Panc1 (cell line): Measurements from ENCODE around the gene NFKBIL1. TPM values are rescaled to one million over a fixed set of nuclear protein-coding genes. Genes with fewer than 3 reads are reported as not detected.

Experiments used
- ATAC-seq: fragments of 200-7000 bp; cut with Tn5 transposase; 2 replicates; pipeline ENCODE4 v1.9.1; 2020; ENCODE audit warnings: mild to moderate bottlenecking, moderate library complexity
- BruUV-seq: library from RNA; stranded (reverse); fragments of 400-500 nt; replicated peaks from 2 replicates; lab custom pipeline; 2021; lab: Mats Ljungman, UMichigan
- CTCF ChIA-PET: fragments of 300-600 bp; sonication (Branson Sonifier 250); formaldehyde crosslinking; loops from one replicate; lab custom pipeline; 2022; ENCODE audit warnings: antibody characterized with exemption; lab: Charles Lee
- POLR2A ChIA-PET: fragments of 300-600 bp; sonication (Branson Sonifier 250); formaldehyde crosslinking; loops from one replicate; lab custom pipeline; 2022; ENCODE audit warnings: antibody characterized with exemption; lab: Charles Lee
- DNase-seq: peaks from one replicate; pipeline ENCODE4 v3.0.0-alpha.2; 2010; ENCODE audit warnings: low read depth, low spot score
- H3K27ac ChIP-seq: 2 replicates; pipeline ENCODE4 v1.5.1; 2011; ENCODE audit warnings: mild to moderate bottlenecking, low read length, inconsistent platforms
- H3K27me3 ChIP-seq: fragments of 200-500 bp; sonication (Bioruptor generic); 2 replicates; pipeline ENCODE4 v1.6.0; 2014; ENCODE audit warnings: low read length, inconsistent platforms; ENCODE audit not compliant: control insufficient read depth, insufficient read depth
- H3K36me3 ChIP-seq: fragments of 200-500 bp; sonication (Bioruptor generic); 2 replicates; pipeline ENCODE4 v1.5.1; 2014; ENCODE audit warnings: inconsistent platforms, mild to moderate bottlenecking, low read length, moderate library complexity; ENCODE audit not compliant: control insufficient read depth, insufficient read depth
- H3K4me1 ChIP-seq: 2 replicates; pipeline ENCODE4 v1.5.1; 2011; ENCODE audit warnings: inconsistent platforms, mild to moderate bottlenecking, low read length, moderate library complexity; ENCODE audit not compliant: control insufficient read depth, insufficient read depth
- H3K4me3 ChIP-seq, 2 experiments: 2 replicates each; pipeline ENCODE4 v1.5.1; 2011 to 2012; ENCODE audit warnings: low read depth in 2 of 2, low read length in 2 of 2, mild to moderate bottlenecking in 2 of 2, inconsistent platforms in 1 of 2, moderate library complexity in 1 of 2
- H3K9me3 ChIP-seq: fragments of 200-500 bp; sonication (Bioruptor generic); 2 replicates; pipeline ENCODE4 v1.5.1; 2014; ENCODE audit warnings: low read depth, mild to moderate bottlenecking, inconsistent platforms, low read length, moderate library complexity; ENCODE audit not compliant: control insufficient read depth, insufficient read depth
- POLR2AphosphoS5 ChIP-seq: IDR thresholded peaks from 2 replicates; pipeline ENCODE4 v1.6.1; 2012; ENCODE audit warnings: mild to moderate bottlenecking, low read depth, low read length, moderate library complexity
- SIN3A ChIP-seq: IDR thresholded peaks from 2 replicates; pipeline ENCODE4 v1.6.1; 2012; ENCODE audit warnings: low read depth, mild to moderate bottlenecking, low read length, moderate library complexity, borderline replicate concordance; ENCODE audit not compliant: insufficient read depth
- TCF7L2 ChIP-seq: IDR thresholded peaks from 2 replicates; pipeline ENCODE4 v1.6.1; 2011; ENCODE audit warnings: mild to moderate bottlenecking, low read depth, low read length, inconsistent platforms
- in situ Hi-C: cut with HindIII; loops from 2 replicates; pipeline ENCODE4 v1.10.0; 2016; ENCODE audit warnings: low sequenced_read_pairs, low pct_unique_long_range_greater_than_20kb
- intact Hi-C: fragments of 100-400 bp; cut with micrococcal nuclease; formaldehyde crosslinking; loops from one replicate; pipeline ENCODE4 v1.10.0; 2022; ENCODE audit not compliant: unreplicated experiment
- total RNA-seq: library from RNA; stranded (reverse); gene quantifications from one replicate; pipeline ENCODE4 v1.2.1, GENCODE V29; 2021; ENCODE audit not compliant: unreplicated experiment
- TF ChIP-seq, protein P1 (sequence below): fragments of 450-650 bp; IDR thresholded peaks from 2 replicates; pipeline ENCODE4 v1.5.1; 2017; ENCODE audit warnings: mild to moderate bottlenecking
- TF ChIP-seq, protein P2 (sequence below), 2 experiments: IDR thresholded peaks; 2 replicates each; pipeline ENCODE4 v1.6.1; 2011 to 2012; ENCODE audit warnings: low read depth in 2 of 2, control low read depth in 1 of 2, low read length in 1 of 2, mild to moderate bottlenecking in 1 of 2, moderate library complexity in 1 of 2; ENCODE audit not compliant: insufficient read depth in 1 of 2

NFKBIL1 gene
- total RNA-seq, 1 experiment from 2014 or later: 27.9 TPM

DNA sequence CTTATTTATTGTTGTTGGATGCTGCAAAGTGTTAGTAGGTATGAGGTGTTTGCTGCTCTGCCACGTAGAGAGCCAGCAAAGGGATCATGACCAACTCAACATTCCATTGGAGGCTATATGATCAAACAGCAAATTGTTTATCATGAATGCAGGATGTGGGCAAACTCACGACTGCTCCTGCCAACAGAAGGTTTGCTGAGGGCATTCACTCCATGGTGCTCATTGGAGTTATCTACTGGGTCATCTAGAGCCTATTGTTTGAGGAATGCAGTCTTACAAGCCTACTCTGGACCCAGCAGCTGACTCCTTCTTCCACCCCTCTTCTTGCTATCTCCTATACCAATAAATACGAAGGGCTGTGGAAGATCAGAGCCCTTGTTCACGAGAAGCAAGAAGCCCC lies 37.4 kb upstream of the NFKBIL1 start:
- H3K4me1 ChIP-seq: peaks cover 6% of the 10 kb centered on the region
- POLR2A ChIA-PET: no interaction called here
- H3K27ac ChIP-seq: peak overlapping the region; percentile 0
- BruUV-seq: TSS peak; percentile 49
- H3K9me3 ChIP-seq: no peaks in the 10 kb centered on the region
- CTCF ChIA-PET: no interaction called here
- H3K36me3 ChIP-seq: peaks cover 5% of the 10 kb centered on the region
- in situ Hi-C loops (no loop called here), intact Hi-C loops (no loop called here)
- peak; percentile 85 for ATAC-seq
- TF ChIP-seq TCF7L2: 0 out of 2 replicates have a peak, but pooled peaks have one; percentile 66
- TF ChIP-seq, protein P1, sequence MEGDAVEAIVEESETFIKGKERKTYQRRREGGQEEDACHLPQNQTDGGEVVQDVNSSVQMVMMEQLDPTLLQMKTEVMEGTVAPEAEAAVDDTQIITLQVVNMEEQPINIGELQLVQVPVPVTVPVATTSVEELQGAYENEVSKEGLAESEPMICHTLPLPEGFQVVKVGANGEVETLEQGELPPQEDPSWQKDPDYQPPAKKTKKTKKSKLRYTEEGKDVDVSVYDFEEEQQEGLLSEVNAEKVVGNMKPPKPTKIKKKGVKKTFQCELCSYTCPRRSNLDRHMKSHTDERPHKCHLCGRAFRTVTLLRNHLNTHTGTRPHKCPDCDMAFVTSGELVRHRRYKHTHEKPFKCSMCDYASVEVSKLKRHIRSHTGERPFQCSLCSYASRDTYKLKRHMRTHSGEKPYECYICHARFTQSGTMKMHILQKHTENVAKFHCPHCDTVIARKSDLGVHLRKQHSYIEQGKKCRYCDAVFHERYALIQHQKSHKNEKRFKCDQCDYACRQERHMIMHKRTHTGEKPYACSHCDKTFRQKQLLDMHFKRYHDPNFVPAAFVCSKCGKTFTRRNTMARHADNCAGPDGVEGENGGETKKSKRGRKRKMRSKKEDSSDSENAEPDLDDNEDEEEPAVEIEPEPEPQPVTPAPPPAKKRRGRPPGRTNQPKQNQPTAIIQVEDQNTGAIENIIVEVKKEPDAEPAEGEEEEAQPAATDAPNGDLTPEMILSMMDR: no peak
- no peaks in the 10 kb centered on the region for H3K27me3 ChIP-seq
- no peak overlapping the region for H3K4me3 ChIP-seq
- DNase-seq: no peak

DNA sequence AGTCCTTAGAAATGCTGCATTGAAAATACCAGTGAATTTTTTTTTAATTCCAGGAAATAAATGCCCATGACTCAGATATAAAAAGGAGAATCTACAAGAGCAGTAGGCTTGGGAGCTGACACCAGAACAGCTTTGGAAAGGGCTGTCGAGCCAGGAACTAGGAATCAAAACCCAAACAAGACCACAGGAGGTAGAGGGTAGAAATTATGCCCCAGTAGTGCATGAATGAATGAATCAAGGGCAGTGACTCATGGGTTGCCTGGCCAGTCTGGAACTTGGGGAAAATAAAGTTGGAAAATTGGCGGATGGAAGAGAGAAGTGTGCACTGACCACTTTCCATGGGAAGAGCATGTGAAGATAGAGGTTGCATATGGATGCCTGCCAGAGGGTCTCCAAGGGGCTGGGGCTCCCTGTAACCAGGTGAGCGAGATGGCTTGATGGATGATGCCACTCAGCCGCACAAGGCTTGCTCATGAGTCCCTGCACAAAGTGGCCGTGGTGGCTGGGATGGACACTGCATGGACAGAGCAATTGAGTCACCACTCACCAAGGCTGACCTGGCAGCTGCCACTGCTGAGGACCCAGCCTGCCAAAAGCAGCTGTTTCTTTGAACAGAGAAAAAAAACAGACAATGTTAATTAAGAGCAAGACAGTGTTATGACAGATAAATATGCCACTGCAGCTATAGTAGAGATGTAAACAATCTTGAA lies 33.8 kb upstream of the NFKBIL1 start:
- CTCF ChIA-PET: no interaction called here

More for the DNA sequence above, 33.8 kb upstream of the NFKBIL1 start:
- no peak for DNase-seq
- Histone ChIP-seq H3K27me3 (no peaks in the 10 kb centered on the region), H3K4me1 (peaks cover 6% of the 10 kb centered on the region), H3K36me3 (peaks cover 3% of the 10 kb centered on the region), H3K27ac (no peak overlapping the region), H3K9me3 (no peaks in the 10 kb centered on the region), H3K4me3 (no peak overlapping the region)
- in situ Hi-C loops: no loop called here
- no TSS peak for BruUV-seq
- POLR2A ChIA-PET: no interaction called here
- ATAC-seq: no peak
- TF ChIP-seq TCF7L2: no peak
- TF ChIP-seq, protein P1: no peak
- no peak for TF ChIP-seq SIN3A
- TF ChIP-seq, protein P2, sequence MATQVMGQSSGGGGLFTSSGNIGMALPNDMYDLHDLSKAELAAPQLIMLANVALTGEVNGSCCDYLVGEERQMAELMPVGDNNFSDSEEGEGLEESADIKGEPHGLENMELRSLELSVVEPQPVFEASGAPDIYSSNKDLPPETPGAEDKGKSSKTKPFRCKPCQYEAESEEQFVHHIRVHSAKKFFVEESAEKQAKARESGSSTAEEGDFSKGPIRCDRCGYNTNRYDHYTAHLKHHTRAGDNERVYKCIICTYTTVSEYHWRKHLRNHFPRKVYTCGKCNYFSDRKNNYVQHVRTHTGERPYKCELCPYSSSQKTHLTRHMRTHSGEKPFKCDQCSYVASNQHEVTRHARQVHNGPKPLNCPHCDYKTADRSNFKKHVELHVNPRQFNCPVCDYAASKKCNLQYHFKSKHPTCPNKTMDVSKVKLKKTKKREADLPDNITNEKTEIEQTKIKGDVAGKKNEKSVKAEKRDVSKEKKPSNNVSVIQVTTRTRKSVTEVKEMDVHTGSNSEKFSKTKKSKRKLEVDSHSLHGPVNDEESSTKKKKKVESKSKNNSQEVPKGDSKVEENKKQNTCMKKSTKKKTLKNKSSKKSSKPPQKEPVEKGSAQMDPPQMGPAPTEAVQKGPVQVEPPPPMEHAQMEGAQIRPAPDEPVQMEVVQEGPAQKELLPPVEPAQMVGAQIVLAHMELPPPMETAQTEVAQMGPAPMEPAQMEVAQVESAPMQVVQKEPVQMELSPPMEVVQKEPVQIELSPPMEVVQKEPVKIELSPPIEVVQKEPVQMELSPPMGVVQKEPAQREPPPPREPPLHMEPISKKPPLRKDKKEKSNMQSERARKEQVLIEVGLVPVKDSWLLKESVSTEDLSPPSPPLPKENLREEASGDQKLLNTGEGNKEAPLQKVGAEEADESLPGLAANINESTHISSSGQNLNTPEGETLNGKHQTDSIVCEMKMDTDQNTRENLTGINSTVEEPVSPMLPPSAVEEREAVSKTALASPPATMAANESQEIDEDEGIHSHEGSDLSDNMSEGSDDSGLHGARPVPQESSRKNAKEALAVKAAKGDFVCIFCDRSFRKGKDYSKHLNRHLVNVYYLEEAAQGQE (IDR thresholded peaks at IDR 0.05; ENCODE audit: insufficient read depth in 1 of 2, low read depth in 2 of 2, low read length in 1 of 2): no peak
- no peak for TF ChIP-seq POLR2AphosphoS5
- intact Hi-C loops: no loop called here
